CD14-positive monocyte (primary cell): ENCODE data around the gene KRTAP5-8. TPM values are rescaled to one million over a fixed set of nuclear protein-coding genes. Genes with fewer than 3 reads are reported as not detected.
A peak's percentile ranks its signal among the peaks of the same experiment; 100 is the strongest.

Source experiments
- DNase-seq, 3 donors: peaks; one replicate each; pipeline ENCODE4 v3.0.0-alpha.2; 2011 to 2022
- H2AFZ ChIP-seq: 2 replicates; pipeline ENCODE4 v1.6.0; 2012; ENCODE audit warnings: mild to moderate bottlenecking, low read depth, low read length, inconsistent platforms; ENCODE audit not compliant: insufficient read depth, poor library complexity, severe bottlenecking
- H3K27ac ChIP-seq, 2 donors: 1 replicate in 1 of 2; 2 replicates in 1 of 2; pipeline ENCODE4 v1.5.1; 2012 to 2013; ENCODE audit warnings: low read length in 2 of 2, control low read depth in 1 of 2, inconsistent platforms in 1 of 2, low read depth in 1 of 2, mild to moderate bottlenecking in 1 of 2
- H3K27me3 ChIP-seq, 2 donors: one replicate each; pipeline versions ENCODE4 v1.6.0 to v1.6.1; 2011 to 2013; ENCODE audit warnings: low read length in 2 of 2; ENCODE audit not compliant: control insufficient read depth in 2 of 2, insufficient read depth in 2 of 2
- H3K36me3 ChIP-seq, 2 donors: replicated peaks in 1 of 2; 1 replicate in 1 of 2; 2 replicates in 1 of 2; pipeline versions ENCODE4 v1.5.1 to v1.6.1; 2012 to 2013; ENCODE audit warnings: low read length in 2 of 2, control low read depth in 1 of 2, inconsistent platforms in 1 of 2, mild to moderate bottlenecking in 1 of 2; ENCODE audit not compliant: insufficient read depth in 2 of 2, control insufficient read depth in 1 of 2
- H3K4me1 ChIP-seq, 2 donors: 1 replicate in 1 of 2; 2 replicates in 1 of 2; pipeline versions ENCODE4 v1.5.1 to v1.6.1; 2012 to 2013; ENCODE audit warnings: low read length in 2 of 2, control low read depth in 1 of 2, inconsistent platforms in 1 of 2, mild to moderate bottlenecking in 1 of 2, moderate library complexity in 1 of 2; ENCODE audit not compliant: insufficient read depth in 2 of 2, control insufficient read depth in 1 of 2
- H3K4me2 ChIP-seq: replicated peaks from 2 replicates; pipeline ENCODE3; 2012; ENCODE audit warnings: low read length, moderate library complexity, mild to moderate bottlenecking; ENCODE audit not compliant: poor library complexity, severe bottlenecking; ENCODE audit errors: extremely low read depth
- H3K4me3 ChIP-seq, 3 experiments: fragments of 200-600 bp in 1 of 3; sonication (generic) in 1 of 3; replicated peaks in 1 of 3; 1 replicate in 2 of 3; 2 replicates in 1 of 3; pipeline ENCODE4 v1.5.1; 2011 to 2013; ENCODE audit warnings: low read length in 3 of 3, mild to moderate bottlenecking in 3 of 3, control low read depth in 2 of 3, low read depth in 2 of 3, inconsistent platforms in 1 of 3, moderate library complexity in 1 of 3
- H3K79me2 ChIP-seq: 2 replicates; pipeline ENCODE4 v1.6.0; 2012; ENCODE audit warnings: mild to moderate bottlenecking, control low read depth, inconsistent platforms, low read length, moderate library complexity; ENCODE audit not compliant: insufficient read depth
- H3K9ac ChIP-seq: 2 replicates; pipeline ENCODE4 v1.6.0; 2017; ENCODE audit warnings: low read length, mild to moderate bottlenecking; ENCODE audit not compliant: insufficient read depth, poor library complexity, severe bottlenecking
- H3K9me3 ChIP-seq, 2 donors: replicated peaks in 1 of 2; 1 replicate in 1 of 2; 2 replicates in 1 of 2; pipeline versions ENCODE4 v1.5.1 to v1.6.1; 2012 to 2013; ENCODE audit warnings: low read length in 2 of 2, control low read depth in 1 of 2; ENCODE audit not compliant: control insufficient read depth in 1 of 2, insufficient read depth in 1 of 2
- H4K20me1 ChIP-seq: 2 replicates; pipeline ENCODE4 v1.6.0; 2012; ENCODE audit warnings: mild to moderate bottlenecking, low read length, control low read depth, moderate library complexity; ENCODE audit not compliant: insufficient read depth
- H3K27ac Mint-ChIP-seq, 7 donors: one replicate each; pipeline ENCODE4 v1.8.0; 2020; ENCODE audit warnings: mild to moderate bottlenecking in 7 of 7, mixed read lengths in 7 of 7, moderate library complexity in 6 of 7, inconsistent platforms in 2 of 7
- H3K27me3 Mint-ChIP-seq, 3 donors: one replicate each; pipeline ENCODE4 v1.8.0; 2021 to 2022; ENCODE audit warnings: low read depth in 3 of 3, mild to moderate bottlenecking in 3 of 3, mixed read lengths in 3 of 3, moderate library complexity in 3 of 3, inconsistent platforms in 1 of 3
- H3K36me3 Mint-ChIP-seq, 2 donors: one replicate each; pipeline ENCODE4 v1.8.0; 2020; ENCODE audit warnings: mixed read lengths in 2 of 2, inconsistent platforms in 1 of 2, mild to moderate bottlenecking in 1 of 2
- H3K4me1 Mint-ChIP-seq: one replicate; pipeline ENCODE4 v1.8.0; 2020; ENCODE audit warnings: mild to moderate bottlenecking, mixed read lengths
- H3K4me3 Mint-ChIP-seq, 2 donors: one replicate each; pipeline ENCODE4 v1.8.0; 2020; ENCODE audit warnings: mild to moderate bottlenecking in 2 of 2, mixed read lengths in 2 of 2, moderate library complexity in 1 of 2
- H3K9me3 Mint-ChIP-seq, 7 donors: one replicate each; pipeline ENCODE4 v1.8.0; 2020 to 2022; ENCODE audit warnings: mixed read lengths in 7 of 7, mild to moderate bottlenecking in 6 of 7, moderate library complexity in 6 of 7, inconsistent platforms in 2 of 7
- WGBS: methylation state at CpG from one replicate; pipeline ENCODE4 v1.1.5; 2013; ENCODE audit warnings: missing lambda C conversion rate; ENCODE audit not compliant: insufficient coverage; 5-methylcytosine and 5-hydroxymethylcytosine counted together
- intact Hi-C, 2 donors: fragments of 100-400 bp; cut with micrococcal nuclease; formaldehyde crosslinking; loops; one replicate each; pipeline versions ENCODE4 v1.15.0 to v1.15.1; 2023
- polyA plus RNA-seq, 3 donors: library from polyadenylated mRNA; depleted of rRNA in 1 of 3; unstranded in 2 of 3; stranded (reverse) in 1 of 3; fragments of 300-500 nt in 2 of 3; fragments of >200 nt in 1 of 3; fragmentation: Illumina TruSeq in 2 of 3; gene quantifications; 1 replicate in 2 of 3; 2 replicates in 1 of 3; pipeline ENCODE4 v1.2.3, GENCODE V29; 2012 to 2021
- TF ChIP-seq, protein P1 (sequence below): fragments of 200-600 bp; IDR thresholded peaks from one replicate; pipeline ENCODE4 v1.8.0; 2022; ENCODE audit warnings: antibody characterized with exemption, mild to moderate bottlenecking

KRTAP5-8 gene
- polyA plus RNA-seq, 3 donors, result 0.08 TPM; not detected in 2

DNA sequence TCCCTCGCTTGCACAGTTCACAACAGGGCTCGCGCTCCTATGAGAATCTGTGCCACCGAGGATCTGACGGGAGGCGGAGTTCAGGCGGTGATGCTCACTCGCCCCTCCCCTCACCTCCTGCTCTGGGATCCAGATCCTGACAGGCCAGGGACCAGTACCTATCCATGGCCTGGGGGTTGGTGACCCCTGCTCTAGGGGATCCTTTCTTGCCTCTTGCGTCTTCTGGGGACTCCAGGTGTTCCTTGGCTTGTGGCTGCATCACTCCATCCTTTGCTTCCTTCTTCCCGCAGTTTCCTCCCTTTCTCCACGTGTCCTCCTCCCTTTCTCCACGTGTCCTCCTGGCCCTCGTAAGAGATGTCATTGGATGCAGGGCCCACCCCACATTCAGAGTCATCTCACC, 41.4 kb upstream of the KRTAP5-8 start:
- Histone ChIP-seq H4K20me1 (peaks cover 8% of the 10 kb centered on the region), H3K4me1 (no peaks in the 10 kb centered on the region), H3K4me3 (no peak overlapping the region), H3K9ac (no peak overlapping the region), H3K27ac (no peak overlapping the region), H3K36me3 (peaks cover 90 to 99% of the 10 kb centered on the region in 2 donors), H3K27me3 (no peaks in the 10 kb centered on the region), H3K9me3 (no peaks in the 10 kb centered on the region), H3K4me2 (no peak overlapping the region), H2AFZ (no peak overlapping the region), H3K79me2 (no peaks in the 10 kb centered on the region)
- Mint-ChIP-seq H3K4me1 (peaks cover 4% of the 10 kb centered on the region), H3K4me3 (no peak overlapping the region), H3K36me3 (peaks cover 84 to 97% of the 10 kb centered on the region in 2 donors), H3K27me3 (peaks cover 0 to 3% (median 2%) of the 10 kb centered on the region in 3 donors), H3K9me3 (no peaks in the 10 kb centered on the region), H3K27ac (peak overlapping the region in 3 of 7 donors; percentile 4 to 40 (median 38))
- TF ChIP-seq, protein P1, sequence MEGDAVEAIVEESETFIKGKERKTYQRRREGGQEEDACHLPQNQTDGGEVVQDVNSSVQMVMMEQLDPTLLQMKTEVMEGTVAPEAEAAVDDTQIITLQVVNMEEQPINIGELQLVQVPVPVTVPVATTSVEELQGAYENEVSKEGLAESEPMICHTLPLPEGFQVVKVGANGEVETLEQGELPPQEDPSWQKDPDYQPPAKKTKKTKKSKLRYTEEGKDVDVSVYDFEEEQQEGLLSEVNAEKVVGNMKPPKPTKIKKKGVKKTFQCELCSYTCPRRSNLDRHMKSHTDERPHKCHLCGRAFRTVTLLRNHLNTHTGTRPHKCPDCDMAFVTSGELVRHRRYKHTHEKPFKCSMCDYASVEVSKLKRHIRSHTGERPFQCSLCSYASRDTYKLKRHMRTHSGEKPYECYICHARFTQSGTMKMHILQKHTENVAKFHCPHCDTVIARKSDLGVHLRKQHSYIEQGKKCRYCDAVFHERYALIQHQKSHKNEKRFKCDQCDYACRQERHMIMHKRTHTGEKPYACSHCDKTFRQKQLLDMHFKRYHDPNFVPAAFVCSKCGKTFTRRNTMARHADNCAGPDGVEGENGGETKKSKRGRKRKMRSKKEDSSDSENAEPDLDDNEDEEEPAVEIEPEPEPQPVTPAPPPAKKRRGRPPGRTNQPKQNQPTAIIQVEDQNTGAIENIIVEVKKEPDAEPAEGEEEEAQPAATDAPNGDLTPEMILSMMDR, result no peak
- WGBS, result 98% methylated on average over 13 of the region's 13 CpGs
- intact Hi-C loops, result no loop called here
- DNase-seq, result no peak

DNA sequence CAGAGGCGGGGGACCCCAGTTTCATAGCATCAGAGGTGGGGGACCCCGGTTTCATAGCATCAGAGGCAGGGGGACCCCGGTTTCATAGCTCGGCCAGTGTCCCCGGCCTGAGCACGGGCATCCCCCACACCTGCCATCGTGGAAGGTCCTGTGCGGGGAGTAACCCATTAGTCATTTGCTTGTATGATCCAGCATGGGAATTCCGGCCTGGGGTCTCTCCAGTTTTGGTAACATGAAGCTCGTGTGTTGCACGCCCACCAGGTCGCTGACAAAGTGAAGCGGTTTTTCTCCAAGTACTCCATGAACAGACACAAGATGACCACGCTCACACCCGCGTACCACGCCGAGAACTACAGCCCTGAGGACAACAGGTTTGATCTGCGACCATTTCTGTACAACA, 39.7 kb upstream of the KRTAP5-8 start:
- intact Hi-C loops, result no loop called here
- 99% methylated on average over 19 of the region's 19 CpGs for WGBS
- H3K9ac ChIP-seq, result no peak overlapping the region

More for the DNA sequence above, 39.7 kb upstream of the KRTAP5-8 start:
- Histone ChIP-seq H3K4me2 (no peak overlapping the region), H3K4me3 (no peak overlapping the region), H3K36me3 (peaks cover 84 to 95% of the 10 kb centered on the region in 2 donors), H3K9me3 (no peaks in the 10 kb centered on the region), H3K27me3 (no peaks in the 10 kb centered on the region), H4K20me1 (peaks cover 8% of the 10 kb centered on the region), H3K4me1 (no peaks in the 10 kb centered on the region), H2AFZ (no peak overlapping the region), H3K27ac (no peak overlapping the region), H3K79me2 (no peaks in the 10 kb centered on the region)
- TF ChIP-seq, protein P1, result no peak
- Mint-ChIP-seq H3K9me3 (no peaks in the 10 kb centered on the region), H3K27me3 (peaks cover 0 to 3% (median 2%) of the 10 kb centered on the region in 3 donors), H3K36me3 (peaks cover 75 to 97% of the 10 kb centered on the region in 2 donors), H3K4me3 (peak overlapping the region in 1 of 2 donors; percentile 24), H3K4me1 (peaks cover 4% of the 10 kb centered on the region), H3K27ac (no peak overlapping the region)
- DNase-seq, result no peak
